Measurements from ENCODE around the gene TRAPPC8.
"Not testable (repeated sequence)": the region's sequence is repeated elsewhere in the genome, so short reads cannot be mapped to it uniquely, and the experiment has no call there.

TRAPPC8 gene

DNA sequence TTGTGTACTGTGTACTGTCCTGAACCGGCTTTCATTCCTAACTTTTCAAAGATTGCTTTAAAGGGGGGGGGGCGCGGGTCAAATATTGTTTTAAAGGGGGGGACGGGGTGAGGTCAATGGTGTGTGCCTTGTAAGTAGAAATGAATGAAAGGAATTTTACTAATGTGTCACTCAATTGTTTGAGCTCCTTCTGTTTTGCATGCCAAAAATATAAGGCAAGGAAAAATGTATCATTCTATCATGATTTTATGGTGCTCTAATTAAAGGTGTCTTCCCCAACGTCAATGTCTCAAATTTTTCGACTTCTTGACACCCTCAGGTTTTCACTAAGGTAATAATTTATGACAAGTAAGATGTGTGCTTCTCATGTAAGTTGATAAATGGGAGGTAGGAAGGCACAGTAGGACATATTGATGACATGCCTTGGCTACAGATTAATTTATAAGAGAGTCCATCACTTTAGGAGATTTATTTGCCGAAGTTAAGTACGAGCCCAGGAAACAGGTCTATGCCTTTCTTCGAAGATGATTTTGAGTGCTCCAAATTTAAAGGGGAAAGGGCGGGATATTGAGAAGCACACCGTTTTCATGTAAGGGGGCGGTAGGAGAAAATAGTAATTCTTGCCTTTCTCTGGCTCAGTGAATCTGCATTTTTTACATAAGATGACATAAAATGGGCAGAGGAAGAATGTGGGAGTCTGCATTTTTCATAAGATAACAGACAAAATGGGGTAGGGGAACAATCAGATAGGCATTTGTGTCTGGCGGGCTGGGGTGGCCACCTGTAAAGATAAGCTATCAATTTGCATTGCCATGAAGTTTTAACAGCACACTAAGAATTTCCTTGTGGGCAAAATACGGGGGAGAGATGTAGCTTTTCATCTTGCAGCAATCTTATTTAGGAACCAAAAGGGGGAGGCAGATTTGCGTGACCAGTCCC lies 1.2 kb upstream of the TRAPPC8 start:
- peak; percentile 2 for DNase-seq (ENCODE audit: low spot score)

DNA sequence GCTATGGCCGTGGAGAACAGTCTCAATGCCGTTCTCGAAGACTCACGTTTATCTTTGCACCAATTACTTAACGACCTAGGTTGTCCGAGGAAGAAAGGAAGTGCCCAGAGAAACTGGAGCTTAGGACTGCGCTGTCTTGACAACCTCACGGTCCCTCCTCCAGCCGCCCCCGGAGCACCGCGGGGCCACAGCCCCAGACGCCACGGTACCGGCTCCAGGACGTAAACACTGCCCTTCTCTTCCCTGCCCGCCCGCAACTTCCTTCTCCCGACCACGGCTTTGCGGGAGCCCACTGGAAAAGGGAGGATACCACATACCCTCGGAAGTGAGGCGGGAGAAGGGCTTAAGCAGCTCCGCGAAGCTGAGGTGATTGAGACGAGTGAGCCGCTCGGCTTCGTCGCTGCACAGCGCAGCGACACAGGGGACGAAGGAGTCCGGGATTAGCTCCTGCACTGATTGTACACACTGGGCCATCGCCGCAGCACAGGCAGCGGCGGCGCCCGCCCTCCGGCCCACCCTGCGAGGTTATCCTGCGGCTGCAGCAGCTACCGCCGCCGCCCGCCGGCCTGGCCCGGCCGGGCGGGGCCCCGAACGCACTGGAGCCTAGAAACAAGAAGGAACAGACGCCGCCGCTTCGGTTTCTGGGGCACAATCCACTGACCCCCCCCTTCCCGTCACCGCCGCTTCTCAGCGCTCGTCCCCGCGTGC lies 483 bp downstream of the TRAPPC8 start:
- peak; percentile 66 for DNase-seq (ENCODE audit: low spot score)

DNA sequence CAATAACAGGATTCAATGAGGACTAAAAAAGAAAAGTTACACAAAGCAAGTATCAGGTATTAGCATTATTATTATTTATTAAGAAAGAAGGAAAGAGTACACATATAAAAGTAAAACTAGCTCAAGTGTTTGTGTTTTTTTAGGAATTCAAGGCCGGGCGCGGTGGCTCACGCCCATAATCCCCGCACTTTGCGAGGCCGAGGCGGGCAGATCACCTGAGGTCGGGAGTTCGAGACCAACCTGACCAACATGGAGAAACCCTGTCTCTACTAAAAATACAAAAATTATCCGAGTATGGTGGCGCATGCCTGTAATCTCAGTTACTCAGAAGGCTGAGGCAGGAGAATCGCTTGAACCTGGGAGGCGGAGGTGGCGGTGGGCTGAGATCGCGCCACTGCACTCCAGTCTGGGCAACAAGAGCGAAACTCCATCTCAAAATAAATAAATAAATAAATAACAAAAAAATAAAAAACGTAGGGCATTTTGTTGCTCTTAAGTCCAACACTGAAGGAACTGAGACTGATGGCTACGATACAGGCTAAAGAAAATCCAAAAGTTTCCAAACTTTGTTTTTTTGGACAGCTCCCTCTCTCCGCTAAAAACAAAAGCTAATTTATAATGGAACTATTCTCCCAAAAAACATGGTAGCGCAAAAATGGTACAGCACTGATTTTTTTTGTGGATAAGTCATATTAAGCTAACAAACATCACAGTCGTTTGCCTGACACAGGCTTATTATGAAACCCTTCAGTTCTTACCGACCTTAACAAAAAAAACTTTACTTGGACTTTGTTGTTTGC lies 1.7 kb downstream of the TRAPPC8 start:
- no peak for DNase-seq (ENCODE audit: low spot score)

DNA sequence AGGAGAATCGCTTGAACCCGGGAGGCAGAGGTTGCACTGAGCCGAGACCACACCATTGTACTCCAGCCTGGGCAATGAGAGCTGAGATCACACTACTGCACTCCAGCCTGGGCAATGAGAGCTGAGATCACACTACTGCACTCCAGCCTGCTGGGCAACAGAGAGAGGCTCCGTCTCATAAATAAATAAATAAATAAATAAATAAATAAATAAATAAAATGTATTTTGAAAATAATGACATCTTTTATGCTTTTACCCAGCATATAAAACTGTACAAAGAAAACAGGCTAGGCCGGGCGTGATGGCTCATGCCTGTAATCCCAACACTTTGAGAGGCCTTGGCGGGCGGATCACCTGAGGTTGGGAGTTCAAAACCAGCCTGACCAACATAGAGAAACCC lies 8.2 kb downstream of the TRAPPC8 start:
- DNase-seq (ENCODE audit: low spot score): not testable (repeated sequence)

DNA sequence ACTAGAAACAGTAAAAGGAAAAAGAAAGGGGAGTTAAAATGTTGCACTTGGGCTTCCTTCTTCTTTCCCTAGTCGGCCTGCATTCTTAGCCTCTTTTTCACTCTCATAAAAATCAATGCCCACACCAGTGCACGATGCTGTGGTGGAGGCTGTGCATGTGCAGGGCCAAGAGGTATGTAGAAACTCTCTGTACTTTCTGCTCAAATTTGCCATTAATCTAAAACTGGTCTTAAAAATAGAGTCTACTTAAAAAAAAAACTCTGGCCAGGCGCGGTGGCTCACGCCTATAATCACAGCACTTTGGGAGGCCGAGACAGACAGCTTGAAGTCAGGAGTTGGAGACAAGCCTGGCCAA lies 11.1 kb downstream of the TRAPPC8 start:
- DNase-seq (ENCODE audit: low spot score): peak; percentile 27

DNA sequence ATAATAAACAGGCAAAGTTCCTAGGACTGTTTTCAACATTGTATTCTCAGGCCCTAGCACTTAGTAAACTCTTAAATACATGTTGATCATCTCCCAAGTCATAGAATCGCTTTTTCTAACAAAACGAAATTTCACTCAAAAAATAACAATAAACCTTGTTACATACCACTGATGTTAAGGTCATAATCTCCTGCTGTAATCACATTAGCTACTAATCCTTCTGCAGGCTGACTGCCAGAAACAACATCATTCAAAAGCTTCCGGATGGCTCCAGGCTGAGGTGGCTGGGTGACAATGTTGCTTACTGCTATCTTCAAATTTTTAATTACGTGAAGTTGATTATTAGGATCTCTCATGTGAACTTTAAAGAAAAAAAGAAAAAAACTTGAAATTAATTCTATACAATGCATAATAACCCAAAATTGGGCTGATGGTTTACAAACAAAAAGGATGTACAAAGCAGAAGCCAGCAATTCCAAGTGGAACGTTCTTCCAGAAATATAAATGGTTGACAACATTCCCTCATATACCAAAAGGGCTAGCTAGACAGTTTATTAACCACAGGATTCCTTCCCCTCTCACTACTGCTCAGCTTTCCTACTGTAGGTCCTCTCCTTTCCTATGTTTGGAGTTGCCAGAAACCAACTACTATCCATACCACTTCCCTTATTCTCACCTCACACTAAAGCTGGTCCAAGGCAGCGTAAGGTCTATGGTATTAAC lies 11.6 kb downstream of the TRAPPC8 start:
- DNase-seq (ENCODE audit: low spot score): peak; percentile 15

DNA sequence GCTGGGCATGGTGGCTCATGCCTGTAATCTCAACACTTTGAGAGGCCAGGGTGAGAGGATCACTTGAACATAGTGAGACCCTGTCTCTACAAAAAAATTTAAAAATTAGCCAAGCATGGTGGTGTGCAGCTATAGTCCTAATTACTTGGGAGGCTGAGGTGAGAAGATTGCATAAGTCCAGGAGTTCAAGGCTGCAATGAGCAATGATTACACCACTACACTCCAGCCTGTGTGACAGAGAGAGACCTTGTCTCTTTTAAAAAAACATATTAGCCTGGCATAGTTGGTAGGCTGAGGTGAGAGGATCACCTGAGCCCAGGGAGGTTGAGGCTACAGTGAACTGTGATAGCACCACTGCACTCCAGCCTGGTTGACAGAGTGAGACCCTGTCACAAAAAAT lies 13.7 kb downstream of the TRAPPC8 start:
- no peak for DNase-seq (ENCODE audit: low spot score)

DNA sequence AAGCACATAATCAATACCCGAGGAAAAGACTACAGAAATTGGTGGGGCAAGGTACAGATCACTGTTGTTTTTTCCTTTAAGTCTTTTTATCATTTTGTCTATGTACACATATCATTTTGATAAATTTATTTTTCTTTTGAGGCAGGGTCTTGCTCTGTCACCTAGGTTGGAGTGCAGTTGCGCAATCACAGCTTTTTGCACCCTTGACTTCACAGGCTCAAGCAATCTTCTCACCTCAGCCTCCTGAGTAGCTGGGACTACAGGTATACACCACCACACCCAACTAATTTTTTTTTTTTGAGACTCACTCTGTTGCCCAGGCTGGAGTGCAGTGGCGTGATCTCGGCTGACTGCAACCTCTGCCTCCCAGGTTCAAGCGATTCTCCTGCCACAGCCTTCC lies 15.9 kb downstream of the TRAPPC8 start:
- DNase-seq (ENCODE audit: low spot score): not testable (repeated sequence)

DNA sequence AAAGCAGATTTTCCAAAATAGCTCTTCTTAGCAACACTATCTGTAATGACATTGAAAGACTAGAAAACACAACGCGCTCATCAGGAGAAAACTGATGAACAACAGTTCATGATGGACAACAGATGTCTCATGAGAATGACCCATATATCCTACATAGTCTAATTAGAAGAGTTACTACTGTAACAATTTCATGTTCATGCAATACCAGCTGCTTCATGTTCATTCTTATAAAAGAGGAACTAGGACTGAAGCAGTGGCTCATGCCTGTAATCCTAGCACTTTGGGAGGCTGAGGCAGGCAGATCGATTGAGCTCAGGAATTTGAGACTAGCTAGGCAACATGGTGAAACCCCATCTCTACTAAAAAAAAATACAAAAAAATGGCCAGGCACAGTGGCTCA lies 22.7 kb downstream of the TRAPPC8 start:
- no peak for DNase-seq (ENCODE audit: low spot score)

DNA sequence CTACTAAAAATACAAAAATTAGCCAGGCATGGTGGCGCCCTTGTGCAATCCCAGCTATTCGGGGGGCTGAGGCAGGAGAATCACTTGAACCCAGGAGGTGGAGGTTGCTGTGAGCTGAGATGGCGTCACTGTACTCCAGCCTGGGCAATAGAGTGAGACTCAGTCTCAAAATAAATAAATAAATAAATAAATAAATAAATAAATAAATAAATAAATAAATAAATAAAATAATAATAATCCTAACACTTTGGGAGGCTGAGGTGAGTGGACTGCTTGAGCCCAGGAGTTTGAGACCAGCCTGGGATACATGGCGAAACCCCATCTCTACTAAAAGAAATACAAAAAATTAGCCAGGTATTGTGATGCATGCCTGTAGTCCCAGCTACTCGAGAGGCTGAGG lies 23.6 kb downstream of the TRAPPC8 start:
- not testable (repeated sequence) for DNase-seq (ENCODE audit: low spot score)

DNA sequence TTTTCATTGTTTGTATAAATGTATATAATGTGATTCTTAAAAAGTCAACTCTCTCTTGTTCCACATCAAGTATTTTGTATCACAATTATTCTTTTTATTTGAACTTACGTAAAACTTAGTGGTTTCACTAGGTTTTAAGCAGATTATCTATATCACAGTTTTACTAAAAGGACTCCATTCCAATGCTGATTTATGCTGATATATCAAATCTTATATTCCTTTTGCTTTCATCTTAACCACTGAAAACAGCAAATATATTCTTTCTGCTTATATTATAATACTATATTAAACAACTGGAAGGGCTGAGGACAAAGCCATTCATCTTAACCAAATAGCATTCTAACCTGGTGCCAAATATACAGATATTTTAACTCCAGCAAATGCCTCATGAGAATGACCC lies 24.2 kb downstream of the TRAPPC8 start:
- no peak for DNase-seq (ENCODE audit: low spot score)

DNA sequence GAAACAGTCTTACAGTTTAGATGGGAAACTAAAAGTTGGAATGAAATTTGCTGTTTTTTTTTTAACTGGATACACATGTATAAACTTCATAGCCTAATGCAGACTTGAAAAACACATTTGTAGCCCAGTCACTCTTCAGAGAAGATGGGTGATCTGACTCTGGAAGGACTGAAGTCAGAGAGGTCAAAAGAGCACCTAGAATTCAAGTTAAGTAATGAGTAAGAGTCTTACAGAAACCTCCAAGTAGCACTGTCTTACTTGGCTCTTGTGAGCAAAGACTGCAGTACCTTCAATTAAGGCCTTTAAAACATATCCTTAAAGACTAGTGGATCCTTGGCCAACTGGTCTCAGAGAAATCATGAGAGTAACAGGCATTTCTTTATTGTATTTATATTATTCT lies 41.9 kb downstream of the TRAPPC8 start:
- no peak for DNase-seq (ENCODE audit: low spot score)

DNA sequence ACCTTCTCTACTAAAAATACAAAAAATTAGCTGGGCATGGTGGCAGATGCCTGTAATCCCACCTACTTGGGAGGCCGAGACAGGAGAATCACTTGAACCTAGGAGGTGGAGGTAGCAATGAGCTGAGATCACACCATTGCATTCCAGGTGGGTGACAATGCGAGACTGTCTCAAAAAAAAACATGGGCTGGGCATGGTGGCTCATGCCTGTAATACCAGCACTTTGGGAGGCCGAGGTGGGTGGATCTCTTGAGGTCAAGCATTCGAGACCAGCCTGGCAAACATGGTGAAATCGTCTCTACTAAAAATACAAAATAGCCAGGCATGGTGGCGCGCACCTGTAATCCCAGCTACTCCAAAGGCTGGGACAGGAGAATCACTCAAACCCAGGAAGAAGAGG lies 43.2 kb downstream of the TRAPPC8 start:
- DNase-seq (ENCODE audit: low spot score): peak; percentile 28

DNA sequence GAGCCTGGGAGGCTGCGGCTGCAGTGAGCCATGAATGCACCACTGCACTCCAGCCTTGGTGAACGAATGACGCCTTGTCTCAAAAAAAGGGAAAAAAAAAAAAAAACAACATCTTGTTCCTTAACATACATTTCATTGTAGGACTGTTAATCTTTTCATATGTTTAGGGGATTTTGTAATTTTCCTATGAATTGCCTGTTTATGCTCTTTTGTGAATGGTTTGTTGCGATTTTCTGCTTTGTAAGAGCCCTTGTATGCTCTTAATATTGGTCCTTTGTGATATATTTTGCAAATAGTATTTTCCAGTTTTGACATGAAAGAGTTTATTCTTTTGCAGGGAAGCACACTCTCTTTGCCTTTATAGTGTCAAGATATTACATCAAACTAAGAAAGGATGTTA lies 50.0 kb downstream of the TRAPPC8 start:
- no peak for DNase-seq (ENCODE audit: low spot score)

DNA sequence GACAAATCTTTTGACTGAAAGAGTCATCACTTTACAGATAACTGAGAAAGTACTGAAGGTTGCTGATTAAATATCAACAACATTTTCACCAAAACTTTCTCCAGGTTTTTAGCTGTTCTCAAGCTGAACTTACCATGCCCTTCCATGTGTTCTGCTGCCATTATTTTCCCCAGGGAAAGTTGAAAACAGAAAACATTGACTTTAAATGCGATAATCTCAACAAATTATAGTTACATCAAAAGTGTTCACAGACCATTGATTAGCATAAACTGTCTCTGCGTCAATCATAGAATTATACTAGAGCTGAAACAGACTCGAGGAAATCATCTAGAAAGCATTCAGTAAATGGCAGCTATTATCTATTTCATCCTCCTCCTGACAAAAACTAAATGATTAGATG lies 51.4 kb downstream of the TRAPPC8 start:
- no peak for DNase-seq (ENCODE audit: low spot score)

DNA sequence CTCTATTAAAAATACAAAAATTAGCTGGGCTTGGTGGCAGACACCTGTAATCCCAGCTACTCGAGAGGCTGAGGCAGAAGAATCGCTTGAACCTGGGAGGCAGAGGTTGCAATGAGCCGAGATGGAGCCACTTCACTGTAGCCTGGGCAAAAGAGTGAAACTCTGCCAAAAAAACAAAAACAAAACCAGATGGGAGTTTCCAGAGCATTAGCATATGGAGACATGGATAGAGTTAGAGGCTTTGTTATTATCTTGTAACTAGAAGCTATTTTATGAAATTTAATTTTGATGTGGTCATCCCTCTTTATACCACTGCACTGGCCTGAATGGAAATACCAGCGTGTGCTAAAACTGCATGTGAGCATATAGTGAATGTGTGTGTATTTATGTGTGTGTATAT lies 58.9 kb downstream of the TRAPPC8 start:
- no peak for DNase-seq (ENCODE audit: low spot score)

DNA sequence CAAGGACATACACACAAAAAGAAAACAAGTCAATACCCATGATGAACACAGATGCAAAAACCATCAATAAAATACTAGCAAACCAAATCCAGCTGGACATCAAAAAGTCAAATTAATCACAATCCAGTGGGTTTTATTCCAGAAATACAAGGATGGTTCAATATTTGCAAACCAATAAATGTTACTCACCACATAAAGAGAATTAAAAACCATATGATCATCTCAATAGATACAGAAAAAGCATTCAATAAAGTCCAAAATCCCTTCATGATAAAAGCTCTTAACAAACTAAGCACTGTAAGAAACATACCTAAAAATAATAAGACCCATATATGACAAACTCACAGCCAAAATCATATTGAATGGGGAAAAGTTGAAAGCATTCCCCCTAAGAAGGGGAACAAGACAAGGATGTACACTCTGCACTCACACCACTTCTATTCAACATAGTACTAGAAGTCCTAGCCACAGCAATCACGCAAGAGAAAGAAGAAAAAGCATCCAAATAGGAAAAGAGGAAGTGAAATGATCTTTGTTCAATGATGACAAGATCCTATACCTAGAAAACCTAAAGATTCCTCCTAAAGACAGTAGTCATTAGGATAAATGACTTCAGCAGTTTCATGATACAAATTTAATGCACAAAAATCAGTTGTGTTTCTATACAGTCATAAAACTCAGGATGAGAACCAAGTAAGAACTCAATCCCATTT lies 62.6 kb downstream of the TRAPPC8 start:
- DNase-seq (ENCODE audit: low spot score): no peak

DNA sequence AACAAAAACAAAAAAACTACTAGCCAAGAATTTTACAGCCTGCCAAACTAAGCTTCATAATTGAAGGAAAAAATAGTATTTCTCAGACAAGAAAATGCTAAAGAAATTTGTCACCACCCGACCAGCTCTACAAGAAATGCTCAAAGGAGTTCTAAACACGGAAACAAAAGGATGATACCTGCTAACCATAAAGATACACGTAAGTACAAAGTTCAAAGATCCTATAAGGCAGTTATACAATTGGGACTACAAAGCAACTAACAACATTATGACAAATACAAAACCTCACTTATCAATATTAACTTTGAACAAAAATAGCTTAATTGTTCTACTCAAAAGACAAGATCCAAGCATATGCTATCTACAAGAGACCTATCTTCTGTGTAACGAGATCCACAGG lies 64.6 kb downstream of the TRAPPC8 start:
- DNase-seq (ENCODE audit: low spot score): no peak

DNA sequence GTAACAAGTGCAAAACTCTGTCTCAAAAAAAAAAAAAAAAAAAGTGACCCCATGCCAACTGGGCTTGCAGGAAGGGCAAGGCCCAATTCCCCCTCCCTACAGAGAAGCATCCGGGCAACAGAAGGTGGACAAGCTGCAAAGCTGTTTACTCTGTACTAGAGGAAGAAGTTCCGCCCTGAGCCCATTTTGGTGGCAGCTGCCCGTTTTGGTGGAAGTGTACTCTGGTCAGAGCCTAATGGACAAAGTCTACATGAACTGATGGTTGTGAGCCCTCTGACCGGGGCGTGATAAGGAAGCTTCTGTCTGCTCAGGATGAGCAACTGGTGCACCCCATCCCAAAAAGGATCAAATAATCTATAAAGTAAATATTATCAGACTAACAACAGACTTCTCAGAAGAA lies 65.0 kb downstream of the TRAPPC8 start:
- DNase-seq (ENCODE audit: low spot score): no peak

DNA sequence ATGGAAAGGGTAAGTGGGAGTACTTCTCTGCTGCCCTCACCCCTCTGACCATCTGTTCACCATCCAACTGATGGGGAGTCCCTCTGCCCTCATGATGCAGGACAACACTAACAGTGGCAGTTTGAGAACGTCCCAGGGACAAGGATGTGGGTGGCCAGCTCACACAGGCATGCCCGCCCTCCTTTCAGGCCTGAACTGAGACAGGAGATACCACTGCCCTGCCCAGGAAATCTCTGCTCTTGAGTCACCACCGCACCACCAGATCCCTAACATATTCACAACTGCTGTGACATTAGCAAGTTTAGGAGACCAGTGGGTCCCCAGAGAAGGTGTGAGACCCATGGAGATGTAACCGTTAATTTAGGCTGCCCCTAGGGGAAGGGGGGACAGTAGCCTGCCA lies 66.2 kb downstream of the TRAPPC8 start:
- DNase-seq (ENCODE audit: low spot score): peak; percentile 5

DNA sequence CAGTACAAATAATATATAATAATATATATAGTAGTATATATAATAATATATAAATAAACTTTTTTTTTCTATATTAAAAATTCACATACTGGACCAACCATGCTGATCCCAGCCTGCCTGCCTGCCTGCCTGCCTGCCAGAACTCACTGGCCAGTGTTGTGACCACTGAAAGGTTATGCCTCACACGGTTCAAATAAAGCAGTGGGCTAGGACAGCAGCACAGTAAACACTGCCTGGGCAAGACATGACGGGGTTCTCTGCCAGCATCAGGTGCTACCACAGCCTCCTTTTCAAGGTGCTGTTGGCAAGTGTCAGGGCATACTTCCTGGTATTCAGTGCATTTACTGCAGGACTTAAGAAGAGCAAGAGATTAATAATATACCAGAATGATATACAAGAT lies 67.6 kb downstream of the TRAPPC8 start:
- DNase-seq (ENCODE audit: low spot score): no peak

All from kidney tubule cell (primary cell).